ENCODE measurements around the gene CRYAA. TPM values are rescaled to one million over a fixed set of nuclear protein-coding genes. Genes with fewer than 3 reads are reported as not detected.

Gene CRYAA
- total RNA-seq, 2 donors from 2014 or later: not detected

GRCh38 chr21:43187715-43188114 lies 18.9 kb downstream of the CRYAA start:
- no peak overlapping the region for H3K27ac ChIP-seq
- no peak for DNase-seq
- H3K4me3 ChIP-seq: no peak overlapping the region
- no peak for TF ChIP-seq CTCF (IDR thresholded peaks at IDR 0.05)
- H3K9me3 ChIP-seq: no peaks in the 10 kb centered on the region
- intact Hi-C loops (cut with DNase I): no loop called here
- H3K27me3 ChIP-seq: no peaks in the 10 kb centered on the region
- H3K36me3 ChIP-seq: no peaks in the 10 kb centered on the region
- H3K4me1 ChIP-seq: no peaks in the 10 kb centered on the region
- H3K9ac ChIP-seq (ENCODE audit: low read depth in 2 of 2, low read length in 2 of 2): no peak overlapping the region

- H3K9ac ChIP-seq (ENCODE audit: low read depth in 2 of 2, low read length in 2 of 2): no peak overlapping the region
- no peak for DNase-seq
- no peaks in the 10 kb centered on the region for H3K9me3 ChIP-seq
- TF ChIP-seq CTCF (IDR thresholded peaks at IDR 0.05): no peak
- H3K27ac ChIP-seq: no peak overlapping the region
- H3K27me3 ChIP-seq: no peaks in the 10 kb centered on the region
- no peaks in the 10 kb centered on the region for H3K4me1 ChIP-seq
- intact Hi-C loops (cut with DNase I): no loop called here
- H3K4me3 ChIP-seq: no peak overlapping the region
- H3K36me3 ChIP-seq: no peaks in the 10 kb centered on the region
Measured at GRCh38 chr21:43188181-43188580, 19.4 kb downstream of the CRYAA start.

- Histone ChIP-seq H3K27ac (no peak overlapping the region), H3K36me3 (no peaks in the 10 kb centered on the region), H3K9ac (ENCODE audit: low read depth in 2 of 2, low read length in 2 of 2) (no peak overlapping the region), H3K9me3 (no peaks in the 10 kb centered on the region), H3K4me1 (no peaks in the 10 kb centered on the region), H3K4me3 (no peak overlapping the region), H3K27me3 (no peaks in the 10 kb centered on the region)
- TF ChIP-seq CTCF (IDR thresholded peaks at IDR 0.05): no peak
- DNase-seq: peak; percentile 12
- intact Hi-C loops (cut with DNase I): no loop called here
Measured at GRCh38 chr21:43188592-43189210, 19.9 kb downstream of the CRYAA start.

GRCh38 chr21:43189936-43190335 lies 21.1 kb downstream of the CRYAA start:
- no peak for DNase-seq
- intact Hi-C loops (cut with DNase I): no loop called here
- Histone ChIP-seq H3K36me3 (no peaks in the 10 kb centered on the region), H3K9ac (ENCODE audit: low read depth in 2 of 2, low read length in 2 of 2) (no peak overlapping the region), H3K4me1 (no peaks in the 10 kb centered on the region), H3K4me3 (no peak overlapping the region), H3K27me3 (no peaks in the 10 kb centered on the region), H3K27ac (no peak overlapping the region), H3K9me3 (no peaks in the 10 kb centered on the region)
- no peak for TF ChIP-seq CTCF (IDR thresholded peaks at IDR 0.05)

GRCh38 chr21:43190544-43190943 lies 21.7 kb downstream of the CRYAA start:
- H3K4me3 ChIP-seq: no peak overlapping the region
- no peaks in the 10 kb centered on the region for H3K9me3 ChIP-seq
- no peak overlapping the region for H3K9ac ChIP-seq (ENCODE audit: low read depth in 2 of 2, low read length in 2 of 2)
- TF ChIP-seq CTCF (IDR thresholded peaks at IDR 0.05): no peak
- DNase-seq: peak; percentile 14
- intact Hi-C loops (cut with DNase I): no loop called here
- H3K4me1 ChIP-seq: no peaks in the 10 kb centered on the region
- H3K27me3 ChIP-seq: no peaks in the 10 kb centered on the region
- H3K27ac ChIP-seq: no peak overlapping the region
- no peaks in the 10 kb centered on the region for H3K36me3 ChIP-seq

Data from colonic mucosa (tissue), 4 donors.